ENCODE results near the gene PLCB2. TPM values are rescaled to one million over a fixed set of nuclear protein-coding genes. Genes with fewer than 3 reads are reported as not detected.
A peak's percentile ranks its signal among the peaks of the same experiment; 100 is the strongest.

PLCB2 gene, protein sequence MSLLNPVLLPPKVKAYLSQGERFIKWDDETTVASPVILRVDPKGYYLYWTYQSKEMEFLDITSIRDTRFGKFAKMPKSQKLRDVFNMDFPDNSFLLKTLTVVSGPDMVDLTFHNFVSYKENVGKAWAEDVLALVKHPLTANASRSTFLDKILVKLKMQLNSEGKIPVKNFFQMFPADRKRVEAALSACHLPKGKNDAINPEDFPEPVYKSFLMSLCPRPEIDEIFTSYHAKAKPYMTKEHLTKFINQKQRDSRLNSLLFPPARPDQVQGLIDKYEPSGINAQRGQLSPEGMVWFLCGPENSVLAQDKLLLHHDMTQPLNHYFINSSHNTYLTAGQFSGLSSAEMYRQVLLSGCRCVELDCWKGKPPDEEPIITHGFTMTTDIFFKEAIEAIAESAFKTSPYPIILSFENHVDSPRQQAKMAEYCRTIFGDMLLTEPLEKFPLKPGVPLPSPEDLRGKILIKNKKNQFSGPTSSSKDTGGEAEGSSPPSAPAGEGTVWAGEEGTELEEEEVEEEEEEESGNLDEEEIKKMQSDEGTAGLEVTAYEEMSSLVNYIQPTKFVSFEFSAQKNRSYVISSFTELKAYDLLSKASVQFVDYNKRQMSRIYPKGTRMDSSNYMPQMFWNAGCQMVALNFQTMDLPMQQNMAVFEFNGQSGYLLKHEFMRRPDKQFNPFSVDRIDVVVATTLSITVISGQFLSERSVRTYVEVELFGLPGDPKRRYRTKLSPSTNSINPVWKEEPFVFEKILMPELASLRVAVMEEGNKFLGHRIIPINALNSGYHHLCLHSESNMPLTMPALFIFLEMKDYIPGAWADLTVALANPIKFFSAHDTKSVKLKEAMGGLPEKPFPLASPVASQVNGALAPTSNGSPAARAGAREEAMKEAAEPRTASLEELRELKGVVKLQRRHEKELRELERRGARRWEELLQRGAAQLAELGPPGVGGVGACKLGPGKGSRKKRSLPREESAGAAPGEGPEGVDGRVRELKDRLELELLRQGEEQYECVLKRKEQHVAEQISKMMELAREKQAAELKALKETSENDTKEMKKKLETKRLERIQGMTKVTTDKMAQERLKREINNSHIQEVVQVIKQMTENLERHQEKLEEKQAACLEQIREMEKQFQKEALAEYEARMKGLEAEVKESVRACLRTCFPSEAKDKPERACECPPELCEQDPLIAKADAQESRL
- total RNA-seq: 100 to 1,000 TPM; 173 to 174 TPM

DNA sequence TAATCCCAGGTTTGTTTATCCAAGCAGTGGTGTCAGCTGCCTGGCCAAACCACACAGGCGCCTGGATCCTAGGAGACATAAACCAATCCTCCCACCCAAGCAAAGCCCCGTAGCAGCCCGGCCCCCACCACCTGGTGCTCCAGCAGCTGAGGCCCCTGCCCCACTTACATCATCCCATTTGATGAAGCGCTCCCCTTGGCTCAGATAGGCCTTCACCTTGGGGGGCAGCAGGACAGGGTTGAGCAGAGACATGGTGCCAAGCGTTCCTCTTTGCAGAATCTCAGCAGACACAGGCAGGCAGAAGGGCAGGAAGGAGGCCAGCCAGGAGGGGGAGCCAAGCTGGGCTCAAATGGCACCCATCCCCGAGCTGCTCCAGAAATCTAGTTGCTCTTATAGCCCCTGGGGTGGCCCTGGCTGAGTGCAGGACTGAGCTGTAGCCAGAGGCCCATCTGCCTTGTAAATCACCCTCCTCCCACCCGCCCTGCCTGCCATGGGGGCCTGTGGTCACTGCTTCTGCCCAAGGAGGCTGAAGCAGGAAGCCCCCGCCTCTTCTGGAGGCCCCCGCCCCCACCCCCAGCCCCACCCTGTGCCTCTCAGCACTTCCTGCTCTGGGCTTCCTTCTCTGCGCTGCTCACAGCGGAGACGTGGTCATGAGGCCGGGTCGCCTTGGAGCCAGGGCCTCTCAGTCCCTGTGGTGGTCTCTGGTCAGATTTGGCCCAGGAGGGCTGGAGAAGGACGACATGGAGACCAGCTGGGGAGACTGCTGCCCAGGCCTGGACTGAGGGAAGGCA, at the start of gene PLCB2:
Gene PLCB2, minus strand, starts transcription at position 515 of the 791 bp plus-strand sequence. Its CDS starts 263 bp downstream, at position 252.
- H3K27me3 Mint-ChIP-seq: peaks cover 11% of the 10 kb centered on the region
- DNase-seq: peak; percentile 79
- no peaks in the 10 kb centered on the region for H3K9me3 Mint-ChIP-seq
- H3K4me3 Mint-ChIP-seq: peak within 1 kb of the TSS; percentile 98
- H3K36me3 Mint-ChIP-seq: peaks cover 16% of the 10 kb centered on the region
- H3K4me1 Mint-ChIP-seq: peaks cover 24% of the 10 kb centered on the region
- POLR2A ChIA-PET: interaction anchor here (0.9 to 7.1 kb wide), 21 partner anchors 9 to 976 kb away, joined by 3 to 55 read pairs (median 5); partner anchors contain the start of genes ANKRD63, CCDC9B, DISP2 and INAFM2
- ATAC-seq (ENCODE audit: low read depth): peak; percentile 75
- peak within 1 kb of the TSS; percentile 98 for H3K27ac Mint-ChIP-seq

DNA sequence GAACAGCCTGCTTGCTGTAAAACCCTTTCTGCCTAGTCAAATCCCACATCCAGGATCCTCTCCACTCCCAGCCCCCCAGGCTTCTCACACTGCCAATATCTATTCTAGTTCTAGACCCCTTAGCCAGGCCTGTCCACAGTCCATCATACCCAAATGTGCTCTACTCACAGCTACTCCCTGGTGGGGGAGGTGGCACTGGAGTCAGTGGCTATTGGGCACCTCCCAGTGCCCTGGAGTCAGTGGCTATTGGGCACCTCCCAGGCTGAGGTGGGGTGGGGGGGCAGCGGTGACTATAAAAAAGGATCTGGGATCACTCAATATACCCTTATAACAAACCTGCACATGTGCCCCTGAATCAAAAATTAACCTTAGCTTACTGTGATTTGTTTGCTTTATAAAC, 49.5 kb upstream of the PLCB2 start:
- no peak for ATAC-seq (ENCODE audit: low read depth)
- POLR2A ChIA-PET: interaction anchor here (1.2 to 2.2 kb wide), 2 partner anchors 9 to 49 kb away, joined by 6 to 8 read pairs; partner anchors contain the start of gene PLCB2
- H3K4me1 Mint-ChIP-seq: peaks cover 16% of the 10 kb centered on the region
- peaks cover 21% of the 10 kb centered on the region for H3K27me3 Mint-ChIP-seq
- no peak overlapping the region for H3K27ac Mint-ChIP-seq
- no peaks in the 10 kb centered on the region for H3K9me3 Mint-ChIP-seq
- no peaks in the 10 kb centered on the region for H3K36me3 Mint-ChIP-seq
- no peak for DNase-seq
- H3K4me3 Mint-ChIP-seq: peak overlapping the region; percentile 80

DNA sequence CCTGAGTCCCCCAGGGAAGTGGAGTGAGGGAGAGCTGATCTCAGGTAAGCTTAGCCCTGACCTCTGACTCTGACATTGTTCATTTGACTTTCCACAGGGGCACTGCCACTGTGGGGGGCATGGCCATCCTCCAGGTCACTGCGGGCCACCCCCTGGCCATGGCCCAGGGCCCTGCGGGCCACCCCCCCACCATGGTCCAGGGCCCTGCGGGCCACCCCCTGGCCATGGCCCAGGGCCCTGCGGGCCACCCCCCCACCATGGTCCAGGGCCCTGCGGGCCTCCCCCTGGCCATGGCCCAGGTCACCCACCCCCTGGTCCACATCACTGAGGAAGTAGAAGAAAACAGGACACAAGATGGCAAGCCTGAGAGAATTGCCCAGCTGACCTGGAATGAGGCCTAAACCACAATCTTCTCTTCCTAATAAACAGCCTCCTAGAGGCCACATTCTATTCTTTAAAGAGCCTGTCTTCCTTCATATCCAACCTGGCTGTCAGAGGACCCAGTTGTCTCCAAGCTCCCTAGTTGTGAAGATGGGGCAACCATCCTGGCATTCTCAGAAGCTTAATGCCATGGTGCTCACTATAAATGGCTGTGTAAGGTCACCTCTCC, 48.3 kb upstream of the PLCB2 start:
- Mint-ChIP-seq H3K9me3 (no peaks in the 10 kb centered on the region), H3K4me3 (no peak overlapping the region), H3K36me3 (no peaks in the 10 kb centered on the region), H3K27ac (no peak overlapping the region), H3K27me3 (peaks cover 21% of the 10 kb centered on the region), H3K4me1 (peaks cover 16% of the 10 kb centered on the region)
- no peak for DNase-seq
- POLR2A ChIA-PET: interaction anchor here (1.0 to 1.2 kb wide), 2 partner anchors 11 to 61 kb away, joined by 3 to 6 read pairs; no protein-coding TSS in a partner anchor
- ATAC-seq (ENCODE audit: low read depth): no peak

DNA sequence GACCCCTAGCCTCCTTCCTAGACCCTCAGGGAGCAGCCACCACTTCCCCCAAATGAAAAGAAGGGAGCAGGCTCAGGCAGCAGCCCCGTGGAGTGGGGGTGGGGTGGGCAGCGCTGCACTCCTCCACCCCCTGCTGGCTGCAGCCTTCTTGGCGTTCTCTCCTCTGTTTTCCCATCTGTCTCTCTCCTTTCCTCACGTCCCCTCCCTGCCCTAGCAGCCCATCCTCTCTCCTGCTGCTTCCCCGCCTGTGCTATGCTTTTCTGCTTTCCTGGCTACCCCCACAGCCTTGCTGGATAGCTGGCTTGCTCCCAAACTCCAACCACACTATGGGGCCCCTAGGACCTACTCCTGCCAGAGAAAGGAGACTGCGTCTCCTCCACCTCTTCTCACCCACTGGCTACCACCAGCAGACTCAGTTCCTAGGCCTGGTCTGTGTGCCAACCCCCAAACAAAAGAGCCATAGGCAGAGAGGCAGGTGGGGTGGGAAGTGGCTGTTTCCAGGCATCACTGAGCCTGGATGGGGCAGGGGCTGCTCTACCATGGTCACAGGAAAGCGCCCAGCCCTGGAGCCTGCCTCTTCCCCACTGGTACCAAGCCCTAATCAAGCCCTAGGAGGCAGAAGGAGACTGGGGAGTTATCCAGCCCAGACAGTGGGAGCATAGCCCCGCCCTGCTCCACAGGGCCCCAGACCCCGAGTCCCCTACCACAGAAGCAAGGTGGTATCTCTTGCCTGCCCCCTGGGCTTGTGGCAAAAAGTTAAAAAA, 46.9 kb upstream of the PLCB2 start:
- Mint-ChIP-seq H3K4me3 (no peak overlapping the region), H3K27me3 (peaks cover 21% of the 10 kb centered on the region), H3K36me3 (no peaks in the 10 kb centered on the region), H3K27ac (no peak overlapping the region), H3K9me3 (no peaks in the 10 kb centered on the region), H3K4me1 (peaks cover 16% of the 10 kb centered on the region)
- POLR2A ChIA-PET: interaction anchor here (0.7 to 1.1 kb wide), 3 partner anchors 31 to 75 kb away, joined by 3 read pairs; partner anchors contain the start of gene INAFM2
- DNase-seq (no peak), ATAC-seq (ENCODE audit: low read depth) (no peak)

DNA sequence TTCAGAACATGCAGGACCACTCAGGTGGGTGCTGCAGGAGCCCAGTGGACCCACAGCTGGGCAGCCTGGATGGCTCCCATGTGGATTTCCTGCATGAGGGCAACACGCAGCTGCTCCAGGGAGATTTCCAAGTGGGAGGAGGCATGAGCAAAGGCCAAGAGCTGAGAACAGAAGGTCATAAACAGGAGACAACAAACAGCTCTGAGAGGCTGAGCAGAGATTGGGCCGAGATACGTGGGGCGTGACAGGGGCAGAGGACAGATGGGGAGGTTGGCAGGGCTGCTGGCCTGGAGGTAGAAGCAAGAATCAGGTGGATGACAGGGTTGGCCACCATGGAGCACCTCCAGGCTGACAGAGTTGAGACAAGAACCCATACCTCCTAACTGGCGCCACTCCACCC, 46.0 kb upstream of the PLCB2 start:
- DNase-seq: no peak
- H3K4me1 Mint-ChIP-seq: peaks cover 10% of the 10 kb centered on the region
- no peak overlapping the region for H3K27ac Mint-ChIP-seq
- no peak overlapping the region for H3K4me3 Mint-ChIP-seq
- peaks cover 21% of the 10 kb centered on the region for H3K27me3 Mint-ChIP-seq
- no peaks in the 10 kb centered on the region for H3K9me3 Mint-ChIP-seq
- no peak for ATAC-seq (ENCODE audit: low read depth)
- POLR2A ChIA-PET: no interaction called here
- no peaks in the 10 kb centered on the region for H3K36me3 Mint-ChIP-seq

DNA sequence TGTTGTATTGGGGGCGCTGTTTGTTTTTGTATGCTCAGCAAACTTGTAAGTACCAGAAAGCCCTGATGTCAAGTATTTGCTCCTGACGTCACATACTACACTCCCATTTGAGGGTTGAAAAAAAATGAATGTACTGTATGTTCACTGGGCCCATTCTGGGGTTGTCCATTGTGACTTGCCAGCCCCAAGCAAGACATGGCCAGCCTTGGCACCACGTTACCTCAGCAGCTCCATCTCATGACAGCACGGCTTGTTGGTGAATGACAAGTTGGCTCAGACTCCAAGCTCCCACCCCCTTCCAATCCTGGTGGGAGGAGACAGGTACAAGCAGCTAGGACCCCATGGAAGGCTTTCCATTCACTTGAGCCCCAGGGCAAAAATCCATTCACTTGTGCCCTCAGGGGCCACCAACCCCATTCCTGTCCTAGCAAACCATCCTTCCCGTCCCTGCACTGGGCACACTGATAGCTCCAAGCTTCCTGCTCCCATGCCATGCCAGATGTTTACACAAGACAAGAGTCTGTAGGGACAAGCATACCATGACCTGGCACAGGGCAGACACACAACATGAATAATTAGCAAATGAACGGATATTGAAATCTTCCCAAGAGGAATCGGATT, 44.7 kb upstream of the PLCB2 start:
- peaks cover 21% of the 10 kb centered on the region for H3K27me3 Mint-ChIP-seq
- H3K27ac Mint-ChIP-seq: no peak overlapping the region
- no peaks in the 10 kb centered on the region for H3K9me3 Mint-ChIP-seq
- peaks cover 7% of the 10 kb centered on the region for H3K4me1 Mint-ChIP-seq
- no peak overlapping the region for H3K4me3 Mint-ChIP-seq
- no peaks in the 10 kb centered on the region for H3K36me3 Mint-ChIP-seq
- DNase-seq (no peak), ATAC-seq (ENCODE audit: low read depth) (no peak)
- POLR2A ChIA-PET: interaction anchor here (0.6 kb wide), 1 partner anchor 65 kb away, joined by 3 read pairs; no protein-coding TSS in a partner anchor

DNA sequence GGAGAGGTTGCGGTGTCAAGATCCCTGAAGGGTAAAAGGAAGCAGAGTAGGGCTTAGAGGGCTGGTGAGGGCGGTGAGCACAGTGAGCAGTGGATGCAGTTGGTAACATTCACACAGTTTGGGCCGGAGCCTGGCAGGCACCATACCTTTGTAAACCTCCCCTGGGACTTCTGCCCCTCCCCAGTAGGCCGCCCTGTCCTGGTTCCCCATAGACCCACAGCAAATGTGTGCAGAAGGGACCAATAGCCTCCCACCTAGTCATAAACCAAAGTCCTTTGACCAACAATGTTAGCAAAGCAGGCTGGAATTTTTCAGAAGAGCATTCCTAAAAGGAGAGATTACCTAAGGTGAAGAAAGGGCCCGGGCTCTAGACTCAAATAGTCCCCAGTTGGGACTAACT, 41.4 kb upstream of the PLCB2 start:
- DNase-seq (no peak), ATAC-seq (ENCODE audit: low read depth) (no peak)
- H3K27me3 Mint-ChIP-seq: peaks cover 7% of the 10 kb centered on the region
- H3K27ac Mint-ChIP-seq: no peak overlapping the region
- H3K9me3 Mint-ChIP-seq: no peaks in the 10 kb centered on the region
- no peaks in the 10 kb centered on the region for H3K4me1 Mint-ChIP-seq
- H3K36me3 Mint-ChIP-seq: no peaks in the 10 kb centered on the region
- H3K4me3 Mint-ChIP-seq: no peak overlapping the region
- POLR2A ChIA-PET: no interaction called here

DNA sequence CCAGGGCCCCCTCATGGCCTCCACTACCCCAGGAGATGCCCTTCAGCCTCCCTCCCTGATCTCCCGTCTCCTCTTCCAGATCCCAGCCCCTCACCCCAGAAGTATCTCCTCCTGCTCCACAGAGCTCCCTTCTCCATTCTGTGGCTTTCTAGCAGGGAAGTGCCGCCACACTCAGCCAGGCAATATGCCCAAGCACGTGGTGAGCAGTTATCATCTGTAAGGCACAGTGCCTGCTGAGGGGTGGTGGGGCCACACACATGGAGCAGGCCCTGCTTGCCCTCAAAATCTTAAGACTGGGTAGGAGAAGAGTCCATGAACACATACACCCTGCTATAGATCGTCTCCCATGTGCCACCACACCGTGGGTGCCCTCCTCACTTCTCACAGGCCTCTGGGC, 40.7 kb upstream of the PLCB2 start:
- H3K4me3 Mint-ChIP-seq: no peak overlapping the region
- H3K27ac Mint-ChIP-seq: no peak overlapping the region
- H3K36me3 Mint-ChIP-seq: no peaks in the 10 kb centered on the region
- ATAC-seq (ENCODE audit: low read depth): no peak
- POLR2A ChIA-PET: no interaction called here
- no peaks in the 10 kb centered on the region for H3K9me3 Mint-ChIP-seq
- no peak for DNase-seq
- H3K4me1 Mint-ChIP-seq: peaks cover under 1% of the 10 kb centered on the region
- peaks cover 3% of the 10 kb centered on the region for H3K27me3 Mint-ChIP-seq

DNA sequence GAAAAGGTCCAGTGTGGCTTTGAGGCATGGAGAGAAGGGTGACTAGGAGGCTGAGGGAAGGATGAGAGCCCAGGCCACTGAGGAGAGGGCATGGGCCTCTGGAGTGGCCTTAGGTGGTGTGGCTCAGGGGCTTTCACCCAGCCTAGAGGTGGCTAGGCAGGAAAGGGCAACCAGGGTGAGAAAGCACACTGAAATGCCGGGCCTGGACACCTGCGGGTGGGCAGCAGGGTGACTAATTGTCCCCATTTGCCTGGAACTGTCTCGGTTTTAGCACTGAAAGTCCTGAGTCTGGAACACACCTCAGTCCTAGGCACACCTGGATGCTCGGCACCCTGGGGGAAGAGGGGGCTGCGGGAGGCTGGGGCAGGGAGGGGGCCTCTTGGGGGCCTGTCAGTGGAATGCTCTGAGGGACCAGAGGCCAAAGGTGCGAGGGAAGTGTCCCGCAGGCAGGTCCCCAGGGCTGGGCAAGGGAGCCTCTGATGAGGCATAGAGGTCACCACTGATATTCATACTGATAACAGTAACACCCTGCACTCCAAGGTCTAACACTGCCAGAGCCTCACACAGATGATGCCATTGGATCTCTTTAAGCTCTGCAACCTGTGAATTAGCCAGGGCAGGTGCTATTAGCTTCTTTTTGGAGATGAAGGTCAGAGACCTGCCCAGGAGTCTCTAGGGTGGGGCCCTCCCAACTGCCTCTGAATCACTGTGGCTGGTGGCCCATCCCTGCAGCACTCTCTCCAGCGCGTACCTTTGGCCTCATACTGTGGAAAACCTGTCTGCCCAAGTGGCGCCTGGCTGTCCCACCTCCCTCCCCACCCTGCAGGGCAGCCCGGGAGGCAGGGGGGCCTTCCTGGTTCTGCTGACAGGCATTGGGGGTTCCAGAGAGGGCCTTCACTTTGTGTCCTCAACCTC, 40.1 kb upstream of the PLCB2 start:
- Mint-ChIP-seq H3K4me1 (peaks cover 3% of the 10 kb centered on the region), H3K9me3 (no peaks in the 10 kb centered on the region), H3K27ac (no peak overlapping the region), H3K27me3 (no peaks in the 10 kb centered on the region), H3K4me3 (no peak overlapping the region), H3K36me3 (no peaks in the 10 kb centered on the region)
- DNase-seq (no peak), ATAC-seq (ENCODE audit: low read depth) (no peak)
- POLR2A ChIA-PET: no interaction called here

DNA sequence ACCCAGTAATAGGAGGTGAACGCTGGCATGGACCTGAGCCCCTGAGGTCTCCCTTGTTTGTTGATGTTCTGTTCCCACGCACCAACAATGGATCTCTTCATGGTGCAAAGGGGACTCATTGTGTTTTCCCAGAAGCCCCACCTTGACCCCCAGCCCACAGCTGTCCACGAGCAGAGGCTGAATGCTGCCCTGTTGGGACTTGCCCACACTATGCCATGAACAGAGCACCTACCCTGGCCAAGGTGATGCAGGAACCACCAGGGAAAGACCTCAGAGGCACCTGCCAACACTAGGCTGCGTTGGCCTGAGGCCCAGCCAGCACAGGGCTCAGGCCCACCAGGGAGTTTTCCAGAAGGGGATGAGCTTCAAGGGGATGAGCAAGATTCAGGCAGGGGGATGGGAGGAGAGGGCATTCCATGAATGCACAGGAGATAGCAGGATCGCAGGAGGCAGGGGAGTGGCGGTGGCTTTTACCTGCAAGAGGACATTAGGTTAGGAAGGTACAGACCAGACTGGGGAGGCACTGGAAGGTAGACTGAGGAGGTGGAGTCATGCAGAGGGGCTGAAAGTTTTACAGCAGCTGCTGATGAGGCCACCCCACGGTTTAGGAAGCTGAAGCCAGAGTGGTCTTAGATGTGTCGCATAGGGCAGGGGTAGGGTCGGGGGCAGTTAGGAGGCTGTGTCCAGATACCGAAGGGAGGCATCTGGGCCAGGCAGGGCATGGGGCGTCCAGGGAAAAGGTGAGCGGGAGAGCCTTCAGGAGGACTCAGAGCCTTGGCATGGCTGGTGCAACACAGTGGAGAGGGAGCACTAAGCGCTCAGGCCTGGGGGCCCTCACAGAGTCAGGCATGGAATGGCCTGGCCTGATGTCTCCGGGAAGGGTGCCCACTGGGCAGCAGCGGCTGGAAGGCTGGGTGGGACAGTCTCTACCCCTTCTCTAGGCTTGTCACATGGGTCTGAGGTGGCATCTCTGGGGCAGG, 39.1 kb upstream of the PLCB2 start:
- Mint-ChIP-seq H3K36me3 (no peaks in the 10 kb centered on the region), H3K27ac (no peak overlapping the region), H3K27me3 (no peaks in the 10 kb centered on the region), H3K4me1 (peaks cover 3% of the 10 kb centered on the region), H3K4me3 (no peak overlapping the region), H3K9me3 (no peaks in the 10 kb centered on the region)
- DNase-seq: no peak
- POLR2A ChIA-PET: interaction anchor here (0.7 kb wide), 1 partner anchor 32 kb away, joined by 3 read pairs; no protein-coding TSS in a partner anchor
- no peak for ATAC-seq (ENCODE audit: low read depth)

All from activated naive CD8-positive, alpha-beta T cell treated with anti-CD3 and anti-CD28 coated beads, Interleukin-2, amount 10 ng/mL, durations not matched to agents 7 days and 5 days (primary cell).